Mesenchymal stem cell (in vitro differentiated cells and primary cell): Measurements from ENCODE around the gene STK16.

Experiments used
- small RNA-seq: library from polyadenylated mRNA; stranded (forward); fragments of <200 nt; extraction: miRNeasy Mini kit (QIAGEN cat#:217004); gene quantifications from one replicate; pipeline ENCODE3, GENCODE V24; 2013; ENCODE audit warnings: low read depth

The STK16 gene

Small RNAs within 50 kb of the gene (small RNA-seq; reads per million reads assigned to genes)
- gene MIR153-1: 3.2 reads per million, percentile 20 among the genes with 10 or more reads in this experiment
